K562 (cell line): ENCODE data around the gene TAF3. TPM values are rescaled to one million over a fixed set of nuclear protein-coding genes. Genes with fewer than 3 reads are reported as not detected.

Source experiments
- CCNT2 ChIP-seq: IDR thresholded peaks from 2 replicates; pipeline ENCODE4 v1.6.1; 2011; ENCODE audit warnings: borderline replicate concordance, low read depth, mild to moderate bottlenecking, moderate library complexity, mixed read lengths, low read length; ENCODE audit not compliant: insufficient read length; ENCODE audit errors: extremely low read depth
- L3MBTL2 ChIP-seq: fragments of 450-650 bp; IDR thresholded peaks from 2 replicates; pipeline ENCODE4 v1.6.1; 2016; ENCODE audit warnings: mild to moderate bottlenecking, moderate library complexity
- NRF1 ChIP-seq, 2 experiments: fragments of 450-650 bp; IDR thresholded peaks in 1 of 2; conservative IDR thresholded peaks in 1 of 2; 2 replicates each; pipeline ENCODE4 v1.6.1; 2014; ENCODE audit warnings: mild to moderate bottlenecking in 2 of 2
- POLR2G ChIP-seq: fragments of 200-400 bp; formaldehyde crosslinking; IDR thresholded peaks from 2 replicates; pipeline ENCODE4 v1.6.1; 2017; ENCODE audit warnings: low read depth, mild to moderate bottlenecking, antibody characterized with exemption, low read length, moderate library complexity
- RAD21 ChIP-seq, 2 experiments: fragments of 250-450 bp in 1 of 2; fragments of 450-650 bp in 1 of 2; sonication (Bioruptor Pico) in 1 of 2; formaldehyde crosslinking in 1 of 2; IDR thresholded peaks in 1 of 2; conservative IDR thresholded peaks in 1 of 2; 2 replicates each; pipeline versions ENCODE4 v1.4.0 to v1.8.0; 2020 to 2022; ENCODE audit warnings: mild to moderate bottlenecking in 2 of 2, moderate library complexity in 1 of 2
- RB1 ChIP-seq: fragments of 450-650 bp; IDR thresholded peaks from 2 replicates; pipeline ENCODE4 v1.6.1; 2017; ENCODE audit warnings: low read depth, mild to moderate bottlenecking
- REST ChIP-seq, 2 experiments: fragments of 450-650 bp; formaldehyde crosslinking in 1 of 2; IDR thresholded peaks; 2 replicates each; pipeline versions ENCODE4 v1.4.0 to v1.6.1; 2014 to 2020; ENCODE audit warnings: mild to moderate bottlenecking in 2 of 2, borderline replicate concordance in 1 of 2, low read depth in 1 of 2
- SMC3 ChIP-seq: conservative IDR thresholded peaks from 2 replicates; pipeline ENCODE4 v1.6.1; 2011; ENCODE audit warnings: low read depth, low read length, improper control_type of control experiment; ENCODE audit not compliant: insufficient read depth
- VEZF1 ChIP-seq: fragments of 200-800 bp; sonication (Bioruptor generic); IDR thresholded peaks from 2 replicates; pipeline ENCODE4 v1.6.1; 2017; ENCODE audit warnings: missing genetic modification characterization, missing compliant biosample characterization
- polyA plus RNA-seq, 8 experiments: library from polyadenylated mRNA; depleted of rRNA in 4 of 8; stranded (reverse) in 5 of 8; unstranded in 3 of 8; fragments of >200 nt; fragmentation: Nextera tagmentation in 2 of 8; fragmentation: Illumina TruSeq in 1 of 8; extraction: Ambion mirVana in 2 of 8; extraction: Trizol in 1 of 8; gene quantifications; 2 replicates each; pipeline versions ENCODE4 v1.2.1 to v1.2.3, GENCODE V29; 2011 to 2014; ENCODE audit warnings: inconsistent platforms in 1 of 8, missing spikeins in 1 of 8
- total RNA-seq, 7 experiments: library from RNA; depleted of rRNA in 6 of 7; stranded (reverse); fragments of >200 nt in 6 of 7; fragmentation: Illumina TruSeq in 2 of 7; extraction: Trizol in 2 of 7; gene quantifications; 2 replicates each; pipeline versions ENCODE4 v1.2.1 to v1.2.3, GENCODE V29; 2011 to 2021; ENCODE audit warnings: low replicate concordance in 1 of 7
- TF ChIP-seq, protein P1 (sequence below), 3 experiments: IDR thresholded peaks in 2 of 3; conservative IDR thresholded peaks in 1 of 3; 2 replicates each; pipeline ENCODE4 v1.5.1; 2011 to 2012; ENCODE audit warnings: low read length in 3 of 3, mild to moderate bottlenecking in 3 of 3, control low read depth in 2 of 3, improper control_type of control experiment in 1 of 3, inconsistent platforms in 1 of 3, low read depth in 1 of 3, mixed read lengths in 1 of 3, moderate library complexity in 1 of 3; ENCODE audit not compliant: insufficient read depth in 2 of 3

The TAF3 gene
- total and polyA plus RNA-seq, 9 of the 15 experiments (the other 6 are each of a cell fraction or from before 2014, with no cell fraction given): 1.5 to 9.9 (median 4.1) TPM

- TF ChIP-seq SMC3: peak; percentile 57; the same call in 1 of the 2 replicates
- TF ChIP-seq, protein P1, sequence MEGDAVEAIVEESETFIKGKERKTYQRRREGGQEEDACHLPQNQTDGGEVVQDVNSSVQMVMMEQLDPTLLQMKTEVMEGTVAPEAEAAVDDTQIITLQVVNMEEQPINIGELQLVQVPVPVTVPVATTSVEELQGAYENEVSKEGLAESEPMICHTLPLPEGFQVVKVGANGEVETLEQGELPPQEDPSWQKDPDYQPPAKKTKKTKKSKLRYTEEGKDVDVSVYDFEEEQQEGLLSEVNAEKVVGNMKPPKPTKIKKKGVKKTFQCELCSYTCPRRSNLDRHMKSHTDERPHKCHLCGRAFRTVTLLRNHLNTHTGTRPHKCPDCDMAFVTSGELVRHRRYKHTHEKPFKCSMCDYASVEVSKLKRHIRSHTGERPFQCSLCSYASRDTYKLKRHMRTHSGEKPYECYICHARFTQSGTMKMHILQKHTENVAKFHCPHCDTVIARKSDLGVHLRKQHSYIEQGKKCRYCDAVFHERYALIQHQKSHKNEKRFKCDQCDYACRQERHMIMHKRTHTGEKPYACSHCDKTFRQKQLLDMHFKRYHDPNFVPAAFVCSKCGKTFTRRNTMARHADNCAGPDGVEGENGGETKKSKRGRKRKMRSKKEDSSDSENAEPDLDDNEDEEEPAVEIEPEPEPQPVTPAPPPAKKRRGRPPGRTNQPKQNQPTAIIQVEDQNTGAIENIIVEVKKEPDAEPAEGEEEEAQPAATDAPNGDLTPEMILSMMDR (IDR thresholded peaks at IDR 0.05 in 2 of 3, conservative IDR thresholded peaks at IDR 0.05 in 1 of 3; ENCODE audit: insufficient read depth in 2 of 3, low read depth in 1 of 3, low read length in 3 of 3): peak; percentile 63 to 78 (median 66); a peak in 5 of 6 replicates
- TF ChIP-seq CCNT2: no peak
- TF ChIP-seq REST (IDR thresholded peaks at IDR 0.05; ENCODE audit: borderline replicate concordance): peak; percentile 26; the same call in 1 of the 2 replicates
- no peak for TF ChIP-seq REST (CRISPR knock-in tag; IDR thresholded peaks at IDR 0.05; ENCODE audit: low read depth)
- TF ChIP-seq NRF1 (conservative IDR thresholded peaks at IDR 0.05 in 1 of 2, IDR thresholded peaks at IDR 0.05 in 1 of 2): 0 out of 4 replicates have a peak, but pooled peaks of 1 of the 2 experiments have one; percentile 13
- no peak for TF ChIP-seq POLR2G
- peak; percentile 74 for TF ChIP-seq L3MBTL2
- peak in 1 of 2 experiments; percentile 48 for TF ChIP-seq RAD21 (CRISPR knock-in tag; conservative IDR thresholded peaks at IDR 0.05 in 1 of 2, IDR thresholded peaks at IDR 0.05 in 1 of 2)
- peak; percentile 37; the same call in 1 of the 2 replicates for TF ChIP-seq VEZF1
- TF ChIP-seq RB1: peak; percentile 56; the same call in 1 of the 2 replicates
Observed at GRCh38 chr10:8053446-8054243, 235.3 kb downstream of the TAF3 start (continued).
